GM18519 (cell line): ENCODE results near the gene CHCHD6.

ENCODE experiments used
- ATAC-seq: cut with Tn5 transposase; IDR thresholded peaks from one replicate; pipeline ENCODE4 v1.9.1; 2021; ENCODE audit warnings: mild to moderate bottlenecking, moderate library complexity; ENCODE audit not compliant: unreplicated experiment, low FRiP score

Gene CHCHD6

DNA sequence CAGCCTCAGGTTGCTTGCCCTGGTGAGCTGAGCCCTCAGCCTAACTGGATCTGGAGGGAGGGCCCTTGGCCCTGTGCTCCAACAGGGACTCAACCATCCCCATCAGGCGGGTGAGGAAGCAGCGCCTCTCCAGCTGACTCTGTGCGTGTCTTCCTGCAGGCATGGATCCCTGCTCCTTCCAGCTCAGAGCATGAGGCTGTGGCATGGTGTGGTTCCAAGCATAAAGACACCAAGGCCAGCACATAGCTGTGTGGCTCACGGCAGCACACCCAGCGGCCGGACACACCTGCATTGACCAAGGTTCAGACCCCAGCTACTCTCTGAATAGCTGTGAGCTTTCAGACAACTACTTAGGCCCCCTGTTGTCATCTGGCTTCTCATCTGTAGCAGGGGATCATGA lies 147.9 kb downstream of the CHCHD6 start:
- ATAC-seq = no peak

DNA sequence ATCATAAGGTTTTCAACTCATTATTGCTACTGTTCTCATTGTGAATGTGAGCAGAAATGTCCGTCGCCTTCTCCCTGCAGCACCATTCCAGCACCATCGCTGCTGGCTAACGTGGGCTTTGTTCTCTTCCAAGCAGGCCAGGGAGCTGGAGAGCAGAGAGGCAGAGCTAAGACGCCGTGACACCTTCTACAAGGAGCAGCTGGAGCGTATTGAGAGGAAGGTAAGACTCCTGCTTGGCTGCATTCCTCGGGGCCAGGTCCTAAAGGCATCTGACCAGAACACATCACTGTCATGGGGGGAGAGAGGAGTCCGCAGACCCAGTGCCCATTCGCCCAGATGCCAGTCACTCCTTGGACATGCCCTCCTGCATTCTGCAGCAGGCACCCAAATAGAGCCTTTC lies 148.5 kb downstream of the CHCHD6 start:
- ATAC-seq = no peak

DNA sequence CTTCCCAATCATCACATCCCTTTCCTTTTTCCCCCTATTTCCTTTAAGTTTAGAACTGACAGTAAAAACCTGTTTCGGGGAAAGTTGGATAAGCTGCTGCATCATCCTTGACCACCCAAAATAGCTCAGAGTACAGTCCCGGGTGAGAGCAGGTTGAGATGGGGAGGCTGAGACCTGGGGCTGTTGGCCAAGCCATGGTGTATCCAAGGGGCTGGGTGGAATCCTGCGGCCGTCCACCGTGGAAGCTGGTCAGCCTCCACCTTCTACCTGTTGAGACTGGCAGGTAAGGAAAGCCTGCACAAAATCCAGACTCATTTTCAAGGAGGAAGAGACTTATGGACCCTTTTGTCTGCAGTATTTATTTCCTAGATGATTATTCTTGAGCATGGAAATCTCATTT lies 150.6 kb downstream of the CHCHD6 start:
- no peak for ATAC-seq

DNA sequence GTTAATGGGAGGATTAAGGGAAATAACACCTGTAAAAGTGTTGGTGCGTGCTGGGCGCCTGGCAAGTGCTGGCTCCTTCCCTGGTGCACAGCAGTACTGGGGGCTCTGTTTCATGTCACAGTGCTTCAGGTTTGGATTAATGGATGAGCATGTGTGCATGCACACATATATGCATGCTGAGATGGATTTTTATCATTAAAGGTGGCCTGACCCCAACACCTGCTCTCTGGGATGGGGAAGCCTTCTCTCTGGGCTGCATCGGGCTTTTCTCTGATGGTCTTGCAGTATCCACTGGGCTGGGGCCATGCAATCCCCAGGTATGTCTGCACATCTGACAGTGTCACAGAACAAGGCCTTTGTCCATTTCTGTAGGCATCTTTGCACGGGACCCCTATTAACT lies 151.3 kb downstream of the CHCHD6 start:
- no peak for ATAC-seq

DNA sequence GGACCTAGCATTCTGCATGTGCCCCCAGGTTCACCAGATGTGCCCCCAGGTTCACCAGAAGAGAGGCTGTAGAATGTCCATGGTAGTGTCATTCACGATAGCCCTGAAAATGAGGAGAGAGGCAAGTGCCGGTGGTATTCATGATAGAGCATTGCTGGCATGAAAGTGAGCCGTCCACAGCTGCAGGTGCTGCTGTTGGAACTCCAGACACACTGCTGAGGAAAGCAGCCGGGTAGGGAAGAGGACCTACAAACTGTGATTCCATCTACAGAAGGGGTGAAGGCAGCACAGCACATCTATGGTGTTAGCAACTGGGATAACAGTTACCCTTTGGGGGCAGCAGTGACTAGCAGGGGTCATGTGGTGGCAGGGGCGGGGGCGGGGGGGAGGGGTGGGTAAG lies 153.9 kb downstream of the CHCHD6 start:
- ATAC-seq = no peak

DNA sequence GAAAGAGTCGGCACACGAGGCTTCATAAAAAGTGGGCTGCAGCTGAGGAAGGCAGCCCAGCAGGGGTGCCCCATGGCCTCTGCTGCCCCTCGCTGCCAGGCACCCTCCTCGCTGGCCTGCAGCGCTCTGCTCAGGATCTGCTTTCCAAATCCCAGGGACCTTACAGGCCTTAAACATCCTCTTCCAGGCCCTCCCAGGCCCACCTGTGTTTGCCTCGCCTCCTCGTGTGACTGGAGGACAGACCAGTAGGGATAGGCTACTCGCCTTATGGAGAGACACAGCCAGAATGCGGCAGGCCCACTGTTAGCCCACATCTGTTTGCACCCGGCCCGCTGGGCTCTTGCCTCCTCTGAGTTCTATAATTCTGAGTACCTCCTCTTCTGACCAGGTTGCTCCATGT lies 154.4 kb downstream of the CHCHD6 start:
- no peak for ATAC-seq

DNA sequence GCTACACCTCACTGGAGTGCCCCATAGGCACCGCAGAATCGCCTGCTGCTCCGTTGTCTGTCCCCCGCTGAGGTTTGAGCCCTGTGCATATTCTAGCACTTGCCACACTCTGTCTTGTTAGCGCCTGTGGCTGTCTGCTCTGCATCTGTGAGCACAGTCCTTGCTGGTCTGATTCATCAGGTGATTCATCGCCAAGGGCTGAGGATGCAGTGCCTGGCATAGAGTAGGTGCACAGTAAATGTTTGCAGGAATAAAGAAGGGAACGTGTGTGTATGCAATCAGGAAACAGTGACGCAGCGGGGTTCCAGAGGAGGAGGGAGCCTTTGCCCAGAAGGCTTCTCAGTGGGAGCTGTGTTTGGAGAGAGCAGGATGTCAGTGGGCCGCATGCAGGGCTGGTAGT lies 154.8 kb downstream of the CHCHD6 start:
- ATAC-seq = no peak

DNA sequence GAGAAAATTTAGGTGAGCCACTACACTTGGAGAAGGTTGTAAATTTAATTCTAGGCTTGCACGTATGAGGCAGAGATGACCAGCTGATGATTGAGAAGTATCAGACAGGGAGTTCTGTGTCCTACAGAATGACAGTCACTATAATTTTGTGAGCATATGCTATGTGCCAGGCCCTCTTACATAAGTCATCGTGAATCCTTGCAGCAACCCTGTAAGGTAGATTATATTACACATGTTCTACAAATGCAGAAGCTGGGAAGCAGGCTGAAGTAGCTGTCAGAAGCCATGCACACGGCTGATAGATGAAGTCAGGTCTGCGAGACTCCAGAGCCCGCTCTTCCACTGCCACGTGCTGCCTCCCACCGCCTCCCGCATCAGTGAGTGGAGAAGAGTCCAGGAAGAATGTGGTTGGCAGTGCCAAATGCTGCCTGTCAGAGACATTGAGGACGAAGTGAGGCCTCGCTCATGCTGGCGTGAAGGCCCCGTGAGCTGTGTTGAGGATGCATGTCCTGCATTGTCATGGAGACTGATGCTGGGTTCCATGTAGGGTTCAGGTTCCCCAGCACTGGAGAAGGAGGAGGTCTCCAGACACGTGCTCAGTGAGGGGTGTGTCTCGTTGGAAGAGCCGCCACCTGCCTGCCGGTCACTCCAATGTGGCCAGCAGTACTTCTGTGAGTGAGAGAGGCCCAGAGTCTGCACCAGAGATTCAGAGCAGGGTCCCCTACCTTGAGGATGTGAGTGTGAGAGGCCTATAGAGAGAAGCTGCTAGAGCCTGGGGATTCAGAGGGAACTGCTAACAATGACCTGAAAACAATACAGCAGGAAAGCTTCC lies 155.6 kb downstream of the CHCHD6 start:
- ATAC-seq = no peak

DNA sequence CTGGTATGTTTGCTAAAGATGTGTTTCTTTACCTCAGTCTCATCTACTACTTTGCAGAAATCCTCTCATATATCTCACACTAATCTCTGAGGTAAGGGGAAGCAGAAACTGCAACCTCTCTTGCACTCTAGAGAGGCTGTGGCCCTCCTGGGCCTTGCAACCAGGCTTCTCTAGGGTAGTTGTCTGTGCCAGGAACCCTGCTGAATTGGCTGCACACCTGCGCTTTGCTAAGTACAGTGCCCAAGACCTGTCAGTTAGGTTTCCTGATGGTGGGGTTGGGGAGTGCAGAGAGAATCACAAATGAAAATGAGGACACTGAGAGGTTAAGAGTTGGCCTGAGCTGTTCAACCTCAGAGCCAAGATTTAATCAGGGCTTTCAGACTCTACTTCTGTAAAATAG lies 161.7 kb downstream of the CHCHD6 start:
- ATAC-seq = no peak

DNA sequence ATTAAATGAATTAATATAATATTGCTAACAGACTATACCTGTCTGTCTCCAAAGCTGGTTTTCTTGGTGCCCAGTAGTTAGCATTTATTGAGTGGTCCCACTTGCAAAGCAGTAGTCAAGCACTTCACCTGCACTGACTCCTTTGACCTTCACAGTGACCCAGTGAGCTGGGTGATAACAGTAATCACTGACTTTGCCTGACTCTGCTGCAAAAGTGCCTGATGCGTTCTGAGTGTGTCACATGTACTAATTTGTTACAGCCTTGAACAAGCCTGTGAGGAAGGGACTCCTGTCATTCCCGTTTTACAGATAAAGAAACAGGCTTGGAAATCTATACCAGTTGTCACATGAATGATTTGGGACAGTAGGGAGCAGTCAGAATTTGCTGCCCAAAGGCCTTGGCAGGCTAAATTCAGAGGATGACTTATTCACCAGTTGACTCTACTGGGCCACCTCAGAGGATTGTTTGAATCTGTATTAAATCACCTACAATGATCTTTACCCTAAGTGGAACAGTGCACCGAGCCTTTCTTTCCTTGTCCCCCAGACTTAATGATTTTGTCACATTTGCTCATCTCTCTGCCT lies 162.2 kb downstream of the CHCHD6 start:
- no peak for ATAC-seq

DNA sequence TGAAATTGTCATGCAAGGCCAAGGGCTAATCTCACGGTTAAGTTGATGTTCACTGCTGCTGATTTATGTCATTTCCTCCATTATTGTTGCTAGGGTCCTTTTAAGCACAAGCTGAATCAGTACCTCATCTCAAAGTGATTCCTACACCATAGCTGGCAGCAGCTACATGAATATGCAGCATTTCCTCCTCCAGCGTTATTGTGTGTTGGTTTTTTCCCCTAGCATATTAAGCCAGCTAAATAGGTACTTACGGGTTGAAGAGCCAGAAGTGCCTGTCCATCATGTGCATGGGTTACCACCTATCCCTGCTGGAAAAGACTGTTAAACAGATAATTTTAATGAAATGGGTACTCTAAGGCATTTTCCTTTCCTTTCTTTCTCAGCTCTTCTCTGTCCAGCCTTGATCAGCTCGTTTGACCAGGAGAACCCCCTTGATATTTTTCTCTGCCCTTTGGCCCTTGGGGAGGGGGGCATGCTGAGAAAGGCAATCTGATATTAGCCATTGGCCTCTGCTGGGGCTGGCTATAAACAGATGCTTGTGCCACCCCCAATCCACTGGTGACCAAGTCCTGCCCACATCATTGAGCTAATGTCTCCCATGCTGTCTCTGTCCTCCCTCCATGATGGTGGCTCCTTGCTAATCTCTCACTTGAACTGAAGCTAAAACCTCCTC lies 163.3 kb downstream of the CHCHD6 start:
- no peak for ATAC-seq

DNA sequence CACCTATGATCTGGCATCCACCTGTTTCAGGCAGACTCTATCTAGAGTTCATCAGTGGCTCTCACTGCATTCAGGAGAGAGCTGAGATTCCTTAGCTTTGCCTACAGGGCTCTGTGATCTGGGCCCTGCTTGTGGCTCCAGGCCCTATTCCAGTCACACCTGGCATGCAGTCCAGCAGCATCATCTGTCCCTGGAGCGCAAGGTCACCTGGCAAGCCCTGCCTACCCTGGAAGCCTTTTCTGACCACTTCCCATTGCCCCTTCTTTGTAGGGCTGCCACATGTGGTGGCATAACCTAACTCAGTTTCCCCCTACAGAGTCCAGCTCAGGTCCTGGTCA lies 163.8 kb downstream of the CHCHD6 start:
- ATAC-seq = no peak

DNA sequence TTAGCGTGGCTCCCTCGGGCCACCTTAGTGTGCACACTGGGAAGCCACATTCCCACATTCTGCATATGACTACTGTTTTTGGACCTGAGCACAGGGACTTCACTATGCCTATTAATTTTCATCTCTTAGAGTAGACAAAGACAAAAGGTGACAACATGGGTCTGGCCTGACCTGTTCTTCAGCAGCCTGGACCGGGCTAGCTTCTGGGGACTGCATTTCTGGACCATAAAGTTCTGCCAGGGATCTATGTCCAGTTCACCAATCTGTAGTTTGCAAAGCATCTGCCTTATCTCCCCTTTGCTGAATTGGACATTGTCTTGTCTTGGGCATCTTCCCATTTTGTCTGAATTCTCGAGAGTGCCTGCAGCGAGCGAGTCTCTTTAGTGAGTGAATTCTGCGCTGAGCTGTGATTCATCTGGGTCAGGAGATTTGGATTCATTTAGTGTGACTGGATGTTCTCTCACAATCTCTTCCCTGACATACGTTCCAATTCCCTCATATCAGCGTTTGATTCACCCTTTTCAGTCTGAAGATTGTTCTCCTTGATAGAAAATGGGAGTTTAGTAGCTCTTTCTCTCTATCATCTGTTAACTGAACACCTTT lies 166.7 kb downstream of the CHCHD6 start:
- no peak for ATAC-seq

DNA sequence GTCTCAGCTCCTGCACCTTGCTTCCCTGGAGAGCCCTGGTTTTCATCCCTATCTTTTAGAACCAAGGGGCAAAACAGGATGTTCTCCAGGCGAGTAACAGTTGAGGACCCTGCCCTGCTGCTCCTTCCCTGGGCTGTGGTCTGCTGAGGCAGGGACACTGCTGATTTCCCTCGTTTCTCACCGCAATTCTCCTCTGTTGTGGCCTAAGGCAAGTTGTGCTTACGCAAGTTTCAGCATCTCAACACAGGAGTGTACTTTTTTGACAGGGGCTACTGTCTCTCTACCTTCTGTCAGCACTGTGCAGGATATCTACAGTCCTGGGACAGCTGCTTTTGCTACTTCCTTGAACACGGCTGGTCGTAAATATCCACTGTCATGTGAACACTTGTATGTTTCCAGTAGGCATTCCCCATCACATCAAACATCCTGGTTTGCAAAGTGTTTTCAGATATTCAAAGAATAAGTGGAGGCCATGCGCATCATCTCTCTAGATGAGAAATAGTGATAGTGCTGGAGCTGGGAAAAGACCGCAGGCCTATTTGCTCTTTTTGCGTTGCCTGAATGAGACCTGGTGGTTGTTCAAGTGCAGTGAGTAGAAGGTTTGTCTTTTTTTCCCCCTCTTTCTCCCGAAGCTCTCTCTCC lies 168.8 kb downstream of the CHCHD6 start:
- no peak for ATAC-seq

DNA sequence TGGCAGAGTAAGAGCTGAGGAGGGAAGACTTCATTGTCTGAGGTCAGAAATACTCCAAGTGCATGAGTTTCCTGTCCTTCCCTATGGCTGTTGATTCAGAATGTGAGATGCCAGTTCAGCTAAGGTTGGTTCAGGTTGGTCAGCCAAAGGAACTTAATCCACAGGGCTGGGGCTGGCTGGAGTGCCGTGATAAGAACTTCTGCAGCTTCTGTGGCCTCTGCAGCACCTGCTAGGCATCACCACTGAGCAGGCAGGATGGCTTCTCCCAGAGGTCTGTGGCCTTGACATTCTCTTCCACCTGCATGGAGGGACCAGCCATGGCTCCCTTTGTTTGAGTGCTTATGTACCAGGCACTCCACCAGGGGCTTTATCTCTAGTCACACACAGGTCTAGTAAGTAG lies 169.4 kb downstream of the CHCHD6 start:
- no peak for ATAC-seq

DNA sequence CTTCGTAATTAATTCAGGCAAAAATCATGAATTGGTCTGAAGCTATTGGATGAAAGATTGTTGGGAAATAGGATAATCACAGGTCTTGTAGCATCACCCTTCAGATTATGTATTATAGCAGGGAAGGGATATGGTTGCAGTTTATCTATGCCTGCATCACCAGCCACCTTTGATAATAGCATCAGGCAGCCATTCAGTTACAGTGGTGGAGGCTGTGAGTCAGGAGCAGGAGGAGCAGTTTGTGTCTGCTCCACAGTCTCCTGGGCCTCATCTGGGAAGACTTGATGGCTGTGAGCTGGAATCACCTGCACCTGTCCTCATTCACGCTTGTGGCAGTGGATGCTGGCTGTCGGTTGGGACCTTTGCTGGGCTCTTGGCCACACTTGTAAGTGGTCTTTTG lies 174.6 kb downstream of the CHCHD6 start:
- no peak for ATAC-seq

DNA sequence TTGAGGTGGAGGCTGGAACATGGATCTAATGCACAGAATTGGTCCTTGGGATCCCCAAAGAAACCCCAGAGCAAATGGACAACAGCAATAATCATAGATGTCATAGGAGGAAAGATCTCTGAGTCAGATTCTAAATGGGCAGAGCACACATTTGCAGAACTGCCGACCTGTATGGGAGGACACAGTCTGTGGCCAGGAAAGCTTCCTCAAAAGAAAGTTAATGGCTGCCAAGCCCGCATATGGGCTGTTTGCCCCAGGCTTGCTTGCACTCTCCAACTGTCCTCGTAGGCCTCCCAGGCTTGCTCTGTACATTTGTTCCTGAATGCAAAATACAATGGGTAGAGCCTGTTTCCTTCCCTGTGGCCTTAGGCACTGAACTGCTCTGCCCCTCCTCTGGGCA lies 176.9 kb downstream of the CHCHD6 start:
- ATAC-seq = no peak

DNA sequence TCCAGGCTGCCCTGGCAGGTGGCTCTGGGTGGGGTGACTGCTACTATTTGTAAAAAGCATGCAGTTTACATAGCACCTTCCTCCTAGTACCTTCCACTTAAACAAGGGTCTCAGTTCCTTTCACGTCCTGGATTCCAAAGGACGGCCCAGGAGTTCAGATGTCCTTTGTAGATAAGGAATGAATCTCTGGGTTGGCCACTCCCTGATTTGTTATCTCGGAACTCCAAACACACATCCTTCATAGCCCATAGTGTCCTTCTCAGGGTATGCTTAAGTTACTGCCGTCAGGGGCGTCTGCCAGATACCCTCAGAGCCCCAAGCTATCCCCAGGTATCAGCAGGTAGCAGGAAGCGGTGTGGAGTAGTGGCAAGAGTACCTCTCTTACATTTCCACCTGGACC lies 177.8 kb downstream of the CHCHD6 start:
- ATAC-seq = no peak

DNA sequence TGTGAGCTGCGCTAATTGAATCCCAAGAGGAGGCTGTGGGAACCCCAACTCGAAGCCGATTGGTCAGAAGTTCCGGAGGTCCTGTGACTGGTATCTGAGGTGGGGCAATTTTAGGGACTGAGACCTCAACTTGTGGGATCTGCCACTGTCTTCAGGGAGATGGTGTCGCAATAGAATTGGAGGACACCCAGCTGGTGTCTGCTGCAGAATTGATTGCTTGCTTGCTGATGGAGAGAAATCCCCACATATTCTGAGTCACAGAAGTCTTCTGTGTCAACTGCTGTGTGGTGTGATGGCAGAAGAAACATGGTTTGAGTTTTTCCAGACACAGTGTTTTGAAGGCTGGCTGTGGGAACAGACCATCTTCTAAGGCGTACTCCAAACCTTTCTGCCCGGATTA lies 179.2 kb downstream of the CHCHD6 start:
- no peak for ATAC-seq

DNA sequence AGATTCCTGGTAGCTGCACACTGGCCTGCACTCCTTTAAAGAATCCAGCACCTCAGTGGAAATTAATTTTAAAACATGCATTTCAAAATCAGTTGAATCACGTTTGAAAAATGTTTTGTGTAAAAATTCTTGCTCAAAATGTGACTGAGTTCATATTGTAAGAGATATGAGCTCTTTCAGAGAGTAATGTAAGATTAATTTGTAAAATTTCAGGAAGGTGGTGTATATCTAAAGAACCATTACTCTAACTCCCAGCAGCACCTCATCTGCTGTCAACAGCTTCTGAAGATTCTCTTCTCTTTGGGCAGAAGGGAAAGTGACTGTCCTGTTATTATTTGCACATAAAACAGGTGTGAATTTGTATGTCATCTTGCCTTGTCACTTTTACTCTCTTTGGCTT lies 181.4 kb downstream of the CHCHD6 start:
- no peak for ATAC-seq

DNA sequence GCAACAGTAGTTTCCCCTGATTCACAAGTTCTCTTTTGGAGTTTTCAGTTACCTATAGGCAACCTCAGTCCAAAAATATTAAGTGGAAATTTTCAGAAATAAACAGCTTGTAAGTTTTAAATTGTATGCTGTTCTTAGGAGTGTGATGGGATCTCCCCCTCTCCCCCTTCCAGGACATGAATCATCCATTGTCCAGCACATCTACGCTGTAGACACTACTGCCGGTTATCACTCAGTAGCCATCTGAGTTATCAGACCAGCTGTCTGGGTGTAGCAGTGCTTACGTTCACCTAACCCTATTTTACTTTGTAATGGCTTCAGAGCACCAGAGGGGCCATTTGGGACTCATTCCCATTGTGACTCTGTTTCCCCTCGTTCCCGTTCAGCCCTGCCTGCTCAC lies 182.2 kb downstream of the CHCHD6 start:
- ATAC-seq = no peak
